Caco-2 (cell line): ENCODE measurements around the gene BUD23. TPM values are rescaled to one million over a fixed set of nuclear protein-coding genes. Genes with fewer than 3 reads are reported as not detected.

Experiments used
- BruUV-seq: library from RNA; stranded (reverse); fragments of 400-500 nt; replicated peaks from 2 replicates; lab custom pipeline; 2021; lab: Mats Ljungman, UMichigan
- CTCF ChIA-PET: fragments of 300-600 bp; sonication (Branson Sonifier 250); formaldehyde crosslinking; loops from one replicate; lab custom pipeline; 2022; ENCODE audit warnings: antibody characterized with exemption; lab: Charles Lee
- POLR2A ChIA-PET: fragments of 300-600 bp; sonication (Branson Sonifier 250); formaldehyde crosslinking; loops from one replicate; lab custom pipeline; 2022; ENCODE audit warnings: antibody characterized with exemption; lab: Charles Lee
- DNase-seq, 2 experiments: peaks; one replicate each; pipeline versions ENCODE4 v3.0.0 to v3.0.0-alpha.2; 2020 to 2022
- H3K27me3 ChIP-seq: replicated peaks from 2 replicates; pipeline ENCODE4 v1.6.0; 2011; ENCODE audit warnings: low read length; ENCODE audit not compliant: control insufficient read depth, insufficient read depth
- H3K36me3 ChIP-seq: 2 replicates; pipeline ENCODE4 v1.5.1; 2011; ENCODE audit warnings: low read length; ENCODE audit not compliant: control insufficient read depth, insufficient read depth
- H3K4me1 ChIP-seq: fragments of 250-450 bp; sonication (Bioruptor Pico); 2 replicates; pipeline ENCODE4 v1.5.1; 2020; ENCODE audit warnings: mild to moderate bottlenecking
- H3K4me3 ChIP-seq: 2 replicates; pipeline ENCODE4 v1.5.1; 2011; ENCODE audit warnings: low read depth, mild to moderate bottlenecking, control low read depth, low read length
- H3K9me3 ChIP-seq: fragments of 250-450 bp; sonication (Bioruptor Pico); 2 replicates; pipeline ENCODE4 v1.5.1; 2020; ENCODE audit warnings: mild to moderate bottlenecking, moderate library complexity
- H3K27ac Mint-ChIP-seq: one replicate; pipeline ENCODE4 v1.8.0; 2022; ENCODE audit warnings: mixed read lengths; ENCODE audit not compliant: unreplicated experiment
- H3K27me3 Mint-ChIP-seq: one replicate; pipeline ENCODE4 v1.8.0; 2022; ENCODE audit warnings: mixed read lengths; ENCODE audit not compliant: insufficient read depth, unreplicated experiment
- H3K36me3 Mint-ChIP-seq: one replicate; pipeline ENCODE4 v1.8.0; 2022; ENCODE audit warnings: mild to moderate bottlenecking, mixed read lengths; ENCODE audit not compliant: insufficient read depth, unreplicated experiment
- H3K4me1 Mint-ChIP-seq: one replicate; pipeline ENCODE4 v1.8.0; 2022; ENCODE audit warnings: low read depth, mixed read lengths; ENCODE audit not compliant: unreplicated experiment
- H3K4me3 Mint-ChIP-seq: one replicate; pipeline ENCODE4 v1.8.0; 2022; ENCODE audit warnings: mild to moderate bottlenecking, moderate library complexity, mixed read lengths; ENCODE audit not compliant: unreplicated experiment
- H3K9me3 Mint-ChIP-seq: one replicate; pipeline ENCODE4 v1.8.0; 2022; ENCODE audit warnings: mixed read lengths; ENCODE audit not compliant: unreplicated experiment
- CTCF ChIP-seq, 2 experiments: fragments of 200-600 bp in 1 of 2; IDR thresholded peaks; 1 replicate in 1 of 2; 2 replicates in 1 of 2; pipeline versions ENCODE4 v1.5.1 to v1.8.0; 2011 to 2022; ENCODE audit warnings: antibody characterized with exemption in 1 of 2, control low read depth in 1 of 2, inconsistent platforms in 1 of 2, low read depth in 1 of 2, low read length in 1 of 2, mild to moderate bottlenecking in 1 of 2, moderate library complexity in 1 of 2; ENCODE audit not compliant: insufficient read depth in 1 of 2, severe bottlenecking in 1 of 2, unreplicated experiment in 1 of 2
- intact Hi-C: fragments of 100-400 bp; cut with micrococcal nuclease; formaldehyde crosslinking; loops from one replicate; pipeline ENCODE4 v1.10.0; 2022; ENCODE audit not compliant: unreplicated experiment
- total RNA-seq: library from RNA; stranded (reverse); gene quantifications from 2 replicates; pipeline ENCODE4 v1.2.3, GENCODE V29; 2022

Gene BUD23
- total RNA-seq, 1 experiment from 2014 or later, result 144 TPM

GRCh38 chr7:73702226-73702625 is 18.8 kb downstream of the BUD23 start:
- Histone ChIP-seq H3K36me3 (peaks cover 1% of the 10 kb centered on the region; the same call in 1 of the 2 replicates), H3K4me1 (peaks cover 12% of the 10 kb centered on the region), H3K27me3 (no peaks in the 10 kb centered on the region), H3K4me3 (no peak overlapping the region), H3K9me3 (no peaks in the 10 kb centered on the region)
- no peak overlapping the region for H3K4me3 Mint-ChIP-seq
- CTCF ChIA-PET, result interaction anchor here (0.5 to 2.6 kb wide), 4 partner anchors 13 to 95 kb away, joined by 3 to 9 read pairs (median 4); no protein-coding TSS in a partner anchor
- TF ChIP-seq CTCF (IDR thresholded peaks at IDR 0.05; ENCODE audit: insufficient read depth in 1 of 2, low read depth in 1 of 2, low read length in 1 of 2, severe bottlenecking in 1 of 2, unreplicated experiment in 1 of 2), result no peak
- DNase-seq, result no peak
- no peaks in the 10 kb centered on the region for H3K27me3 Mint-ChIP-seq
- intact Hi-C loops, result no loop called here
- POLR2A ChIA-PET, result interaction anchor here (0.6 kb wide), 1 partner anchor 136 kb away, joined by 3 read pairs; no protein-coding TSS in a partner anchor
- H3K27ac Mint-ChIP-seq, result peak overlapping the region; percentile 52
- no peaks in the 10 kb centered on the region for H3K9me3 Mint-ChIP-seq
- no TSS peak for BruUV-seq
- no peaks in the 10 kb centered on the region for H3K4me1 Mint-ChIP-seq
- H3K36me3 Mint-ChIP-seq, result peaks cover 78% of the 10 kb centered on the region

- Histone ChIP-seq H3K4me1 (peaks cover 12% of the 10 kb centered on the region), H3K36me3 (peaks cover 1% of the 10 kb centered on the region; the same call in 1 of the 2 replicates), H3K9me3 (no peaks in the 10 kb centered on the region), H3K4me3 (no peak overlapping the region), H3K27me3 (no peaks in the 10 kb centered on the region)
- no peak for DNase-seq
- ChIA-PET CTCF (interaction anchor here (0.5 to 2.6 kb wide), 5 partner anchors 13 to 96 kb away, joined by 3 to 9 read pairs (median 4); no protein-coding TSS in a partner anchor), POLR2A (no interaction called here)
- intact Hi-C loops, result no loop called here
- TF ChIP-seq CTCF (IDR thresholded peaks at IDR 0.05; ENCODE audit: insufficient read depth in 1 of 2, low read depth in 1 of 2, low read length in 1 of 2, severe bottlenecking in 1 of 2, unreplicated experiment in 1 of 2), result no peak
- Mint-ChIP-seq H3K4me3 (no peak overlapping the region), H3K27me3 (no peaks in the 10 kb centered on the region), H3K9me3 (no peaks in the 10 kb centered on the region), H3K27ac (no peak overlapping the region), H3K4me1 (no peaks in the 10 kb centered on the region), H3K36me3 (peaks cover 76% of the 10 kb centered on the region)
- no TSS peak for BruUV-seq
These were observed 19.3 kb downstream of the BUD23 start for GRCh38 chr7:73702665-73703064.

GRCh38 chr7:73703225-73703624 is 19.8 kb downstream of the BUD23 start:
- CTCF ChIA-PET, result interaction anchor here (0.6 kb wide), 1 partner anchor 68 kb away, joined by 3 read pairs; no protein-coding TSS in a partner anchor
- Histone ChIP-seq H3K27me3 (no peaks in the 10 kb centered on the region), H3K4me3 (no peak overlapping the region), H3K4me1 (peaks cover 12% of the 10 kb centered on the region), H3K9me3 (no peaks in the 10 kb centered on the region), H3K36me3 (peaks cover 1% of the 10 kb centered on the region; the same call in 1 of the 2 replicates)
- no peak for DNase-seq
- no peak for TF ChIP-seq CTCF (IDR thresholded peaks at IDR 0.05; ENCODE audit: insufficient read depth in 1 of 2, low read depth in 1 of 2, low read length in 1 of 2, severe bottlenecking in 1 of 2, unreplicated experiment in 1 of 2)
- no peaks in the 10 kb centered on the region for H3K4me1 Mint-ChIP-seq
- H3K27me3 Mint-ChIP-seq, result no peaks in the 10 kb centered on the region
- BruUV-seq, result no TSS peak
- no peak overlapping the region for H3K27ac Mint-ChIP-seq
- POLR2A ChIA-PET, result no interaction called here
- no peaks in the 10 kb centered on the region for H3K9me3 Mint-ChIP-seq
- no peak overlapping the region for H3K4me3 Mint-ChIP-seq
- H3K36me3 Mint-ChIP-seq, result peaks cover 76% of the 10 kb centered on the region
- intact Hi-C loops, result no loop called here
